Left lung (tissue), 10 donors: ENCODE measurements around the gene TSHB. TPM values are rescaled to one million over a fixed set of nuclear protein-coding genes. Genes with fewer than 3 reads are reported as not detected.
"Not testable (repeated sequence)": the region's sequence is repeated elsewhere in the genome, so short reads cannot be mapped to it uniquely, and the experiment has no call there.

ENCODE experiments used
- ATAC-seq: fragments of 200-7000 bp; cut with Tn5 transposase; one replicate; pipeline ENCODE4 v1.9.1; 2020; ENCODE audit warnings: moderate library complexity
- DNase-seq, 4 donors: peaks; one replicate each; pipeline ENCODE4 v3.0.0-alpha.2; 2013 to 2020
- H3K27ac ChIP-seq, 2 donors: fragments of 200-600 bp; sonication (generic) in 1 of 2; one replicate each; pipeline versions ENCODE4 v1.5.0 to v1.8.0; 2020 to 2021
- H3K27me3 ChIP-seq, 2 donors: fragments of 200-600 bp; sonication (generic) in 1 of 2; one replicate each; pipeline versions ENCODE4 v1.5.0 to v1.8.0; 2020 to 2021
- H3K36me3 ChIP-seq, 2 donors: fragments of 200-600 bp; sonication (generic) in 1 of 2; one replicate each; pipeline versions ENCODE4 v1.5.0 to v1.8.0; 2020 to 2021
- H3K4me1 ChIP-seq, 2 donors: fragments of 200-600 bp; one replicate each; pipeline ENCODE4 v1.8.0; 2021
- H3K4me3 ChIP-seq, 2 donors: fragments of 200-600 bp; sonication (generic) in 1 of 2; one replicate each; pipeline versions ENCODE4 v1.5.0 to v1.8.0; 2020 to 2021; ENCODE audit warnings: mild to moderate bottlenecking in 1 of 2
- H3K9me3 ChIP-seq, 2 donors: fragments of 200-600 bp; sonication (generic) in 1 of 2; one replicate each; pipeline versions ENCODE4 v1.5.0 to v1.8.0; 2020 to 2021
- intact Hi-C, 2 donors: fragments of 100-400 bp; cut with DNase I; formaldehyde crosslinking; loops; one replicate each; pipeline versions ENCODE4 v1.11.2 to v1.14.2; 2022
- polyA plus RNA-seq, 6 donors: library from polyadenylated mRNA; unstranded; fragments of 120-200 nt; gene quantifications; one replicate each; pipeline ENCODE4 v1.2.1, GENCODE V29; 2013; ENCODE audit not compliant: insufficient read length in 6 of 6
- total RNA-seq, 2 donors: library from RNA; stranded (reverse); fragmentation: NEBNext Ultra II Directional; extraction: Animal tissue kit (Norgen Biotek cat#: 25700); gene quantifications; one replicate each; pipeline ENCODE4 v1.2.1, GENCODE V29; 2021
- TF ChIP-seq, protein P1 (sequence below), 2 donors: fragments of 200-600 bp; sonication (generic) in 1 of 2; IDR thresholded peaks; one replicate each; pipeline versions ENCODE4 v1.5.0 to v1.8.0; 2021; ENCODE audit warnings: antibody characterized with exemption in 2 of 2
- donor health status: DM: no; HTN: yes; CAD: no.
- donor health status: DM: no; HTN: no; CAD: no.

The TSHB gene
- total and polyA plus RNA-seq, 8 donors = not detected

DNA sequence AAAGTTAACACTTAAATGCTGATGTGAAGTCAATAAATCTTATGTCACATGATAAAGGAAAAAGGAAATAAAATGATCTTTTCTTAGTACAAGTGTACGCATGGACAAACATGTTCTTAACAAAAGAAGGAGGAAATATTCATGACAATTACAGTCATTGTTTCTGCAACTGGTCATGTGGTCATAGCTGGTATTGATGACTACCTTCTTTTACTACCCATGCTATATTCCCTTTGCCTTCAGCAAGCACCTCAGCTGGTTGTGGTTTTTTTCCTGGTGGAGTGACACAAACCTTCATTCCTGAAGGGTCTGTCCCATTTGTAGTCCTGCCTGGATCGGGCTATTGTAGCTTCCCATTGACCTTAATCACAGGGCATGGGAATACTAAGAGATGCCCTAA, 23.4 kb upstream of the TSHB start:
- Histone ChIP-seq H3K4me3 (no peak overlapping the region), H3K9me3 (no peaks in the 10 kb centered on the region), H3K27ac (no peak overlapping the region), H3K36me3 (no peaks in the 10 kb centered on the region), H3K27me3 (peaks cover 0 to 6% of the 10 kb centered on the region in 2 donors), H3K4me1 (no peaks in the 10 kb centered on the region)
- TF ChIP-seq, protein P1, sequence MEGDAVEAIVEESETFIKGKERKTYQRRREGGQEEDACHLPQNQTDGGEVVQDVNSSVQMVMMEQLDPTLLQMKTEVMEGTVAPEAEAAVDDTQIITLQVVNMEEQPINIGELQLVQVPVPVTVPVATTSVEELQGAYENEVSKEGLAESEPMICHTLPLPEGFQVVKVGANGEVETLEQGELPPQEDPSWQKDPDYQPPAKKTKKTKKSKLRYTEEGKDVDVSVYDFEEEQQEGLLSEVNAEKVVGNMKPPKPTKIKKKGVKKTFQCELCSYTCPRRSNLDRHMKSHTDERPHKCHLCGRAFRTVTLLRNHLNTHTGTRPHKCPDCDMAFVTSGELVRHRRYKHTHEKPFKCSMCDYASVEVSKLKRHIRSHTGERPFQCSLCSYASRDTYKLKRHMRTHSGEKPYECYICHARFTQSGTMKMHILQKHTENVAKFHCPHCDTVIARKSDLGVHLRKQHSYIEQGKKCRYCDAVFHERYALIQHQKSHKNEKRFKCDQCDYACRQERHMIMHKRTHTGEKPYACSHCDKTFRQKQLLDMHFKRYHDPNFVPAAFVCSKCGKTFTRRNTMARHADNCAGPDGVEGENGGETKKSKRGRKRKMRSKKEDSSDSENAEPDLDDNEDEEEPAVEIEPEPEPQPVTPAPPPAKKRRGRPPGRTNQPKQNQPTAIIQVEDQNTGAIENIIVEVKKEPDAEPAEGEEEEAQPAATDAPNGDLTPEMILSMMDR (IDR thresholded peaks at IDR 0.05) = no peak
- intact Hi-C loops = no loop called here
- DNase-seq (no peak), ATAC-seq (no peak)

DNA sequence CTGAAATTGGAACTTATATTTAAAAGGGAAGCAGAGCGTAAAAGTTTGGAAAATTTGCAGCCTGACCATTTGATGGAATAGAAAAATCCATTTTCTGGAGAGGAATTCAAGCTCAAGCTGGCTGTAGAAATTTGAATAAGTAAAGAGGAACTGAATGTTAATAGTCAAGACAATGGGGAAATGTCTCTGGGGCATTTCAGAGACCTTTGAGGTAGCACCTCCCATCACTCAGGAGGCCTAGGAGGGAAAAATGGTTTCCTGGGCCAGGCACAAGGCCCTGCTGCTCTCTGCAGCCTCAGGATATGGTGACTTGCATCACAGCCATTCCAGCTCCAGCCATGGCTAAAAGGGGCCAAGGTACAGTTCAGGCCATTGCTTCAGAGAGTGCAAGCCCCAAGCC, 17.6 kb upstream of the TSHB start:
- Histone ChIP-seq H3K4me1 (no peaks in the 10 kb centered on the region), H3K27ac (no peak overlapping the region), H3K4me3 (no peak overlapping the region), H3K36me3 (no peaks in the 10 kb centered on the region), H3K27me3 (no peaks in the 10 kb centered on the region), H3K9me3 (no peaks in the 10 kb centered on the region)
- intact Hi-C loops = no loop called here
- DNase-seq (no peak), ATAC-seq (no peak)
- TF ChIP-seq, protein P1 (IDR thresholded peaks at IDR 0.05) = no peak

DNA sequence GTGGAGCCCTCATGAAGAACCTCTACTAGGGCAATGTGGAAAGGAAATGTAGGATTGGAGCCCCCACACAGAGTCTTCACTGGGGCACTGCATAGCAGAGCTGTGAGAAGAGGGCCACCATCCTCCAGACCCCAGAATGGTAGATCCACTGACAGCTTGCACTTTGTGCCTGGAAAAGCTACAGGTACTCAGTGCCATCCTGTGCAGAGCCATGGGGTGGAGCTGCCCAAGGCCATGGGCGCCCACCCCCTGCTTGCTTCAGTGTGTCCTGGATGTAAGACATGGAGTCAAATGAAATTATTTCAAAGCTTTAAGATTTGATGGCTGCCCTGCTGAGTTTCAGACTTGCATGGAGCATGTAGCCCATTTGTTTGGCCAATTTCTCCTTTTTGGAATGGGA, 17.2 kb upstream of the TSHB start:
- Histone ChIP-seq H3K4me1 (no peaks in the 10 kb centered on the region), H3K27me3 (no peaks in the 10 kb centered on the region), H3K27ac (no peak overlapping the region), H3K4me3 (no peak overlapping the region), H3K9me3 (no peaks in the 10 kb centered on the region), H3K36me3 (no peaks in the 10 kb centered on the region)
- no peak for ATAC-seq
- intact Hi-C loops = no loop called here
- TF ChIP-seq, protein P1 (IDR thresholded peaks at IDR 0.05) = no peak
- peak in 1 of 4 donors; percentile 35 for DNase-seq

DNA sequence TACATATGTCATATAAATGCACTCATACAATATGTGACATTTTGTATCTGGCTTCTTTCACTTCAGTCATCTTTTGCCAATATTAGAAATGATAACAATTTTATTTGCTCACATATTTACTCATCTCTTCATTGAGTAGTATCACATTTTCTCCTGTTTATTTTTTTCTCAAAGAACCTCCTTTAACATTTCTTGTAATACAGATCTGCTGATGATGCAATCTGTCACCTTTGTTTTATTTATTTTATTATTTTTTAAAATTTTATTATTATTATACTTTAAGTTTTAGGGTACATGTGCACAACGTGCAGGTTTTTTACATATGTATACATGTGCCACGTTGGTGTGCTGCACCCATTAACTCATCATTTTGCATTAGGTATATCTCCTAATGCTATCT, 15.8 kb upstream of the TSHB start:
- no peak for ATAC-seq
- intact Hi-C loops = no loop called here
- DNase-seq = no peak
- Histone ChIP-seq H3K4me1 (no peaks in the 10 kb centered on the region), H3K36me3 (no peaks in the 10 kb centered on the region), H3K27me3 (no peaks in the 10 kb centered on the region), H3K9me3 (no peaks in the 10 kb centered on the region), H3K4me3 (no peak overlapping the region), H3K27ac (no peak overlapping the region)
- TF ChIP-seq, protein P1 (IDR thresholded peaks at IDR 0.05) = no peak

DNA sequence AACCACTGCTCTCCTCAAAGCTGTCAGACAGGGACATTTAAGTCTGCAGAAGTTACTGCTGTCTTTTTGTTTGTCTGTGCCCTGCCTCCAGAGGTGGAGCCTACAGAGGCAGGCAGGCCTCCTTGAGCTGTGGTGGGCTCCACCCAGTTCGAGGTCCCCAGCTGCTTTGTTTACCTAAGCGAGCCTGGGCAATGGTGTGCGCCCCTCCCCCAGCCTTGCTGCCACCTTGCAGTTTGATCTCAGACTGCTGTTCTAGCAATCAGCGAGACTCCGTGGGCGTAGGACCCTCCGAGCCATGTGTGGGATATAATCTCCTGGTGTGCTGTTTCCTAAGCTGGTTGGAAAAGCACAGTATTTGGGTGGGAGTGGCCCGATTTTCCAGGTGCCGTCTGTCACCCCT, 10.1 kb upstream of the TSHB start:
- H3K36me3 ChIP-seq, H3K27ac ChIP-seq, H3K27me3 ChIP-seq, H3K9me3 ChIP-seq, H3K4me3 ChIP-seq, H3K4me1 ChIP-seq, ATAC-seq, intact Hi-C loops, DNase-seq: not testable (repeated sequence)

DNA sequence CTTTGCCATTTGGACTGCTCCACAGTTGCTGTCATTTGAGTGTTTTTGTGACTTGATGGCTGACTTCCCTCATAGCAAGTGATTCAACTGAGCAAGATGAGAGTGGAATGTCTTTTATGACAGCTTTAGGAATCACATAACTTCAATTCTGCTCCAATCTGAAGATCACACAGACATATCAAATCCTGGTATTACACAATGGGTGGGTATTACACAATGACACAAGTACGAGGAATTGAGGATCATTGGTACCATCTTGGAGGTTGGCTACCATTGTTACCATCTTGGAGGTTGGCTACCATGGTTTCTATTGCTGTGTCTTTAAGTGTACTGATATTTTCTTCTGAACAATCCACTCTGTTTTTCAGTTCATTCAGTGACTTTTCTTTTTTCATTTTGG, 8.5 kb upstream of the TSHB start:
- no peak for ATAC-seq
- intact Hi-C loops = no loop called here
- Histone ChIP-seq H3K4me1 (no peaks in the 10 kb centered on the region), H3K27ac (no peak overlapping the region), H3K9me3 (no peaks in the 10 kb centered on the region), H3K36me3 (no peaks in the 10 kb centered on the region), H3K27me3 (no peaks in the 10 kb centered on the region), H3K4me3 (no peak overlapping the region)
- no peak for DNase-seq
- TF ChIP-seq, protein P1 (IDR thresholded peaks at IDR 0.05) = no peak
